ENCODE results near the gene INO80.
"Not testable (repeated sequence)": the region's sequence is repeated elsewhere in the genome, so short reads cannot be mapped to it uniquely, and the experiment has no call there.

Gene INO80

DNA sequence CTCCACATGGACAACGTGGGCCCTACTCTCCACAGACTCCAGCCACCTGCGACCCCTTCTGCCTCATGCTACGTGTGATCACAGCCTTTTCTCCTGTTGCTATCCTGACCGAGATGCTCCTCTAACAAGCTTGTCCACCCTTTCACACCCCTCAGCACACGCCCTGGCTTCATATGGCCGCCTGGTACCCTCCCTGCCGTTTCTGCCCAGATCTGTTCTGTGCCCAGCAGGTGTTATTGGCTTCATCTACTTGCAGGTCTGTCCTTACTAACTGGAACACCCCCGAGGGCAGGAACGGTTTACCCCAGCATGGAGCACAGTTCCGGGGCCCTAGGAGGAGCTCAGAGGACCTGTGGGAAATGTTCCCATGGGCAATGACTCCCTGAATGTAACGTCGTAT lies 152.9 kb downstream of the INO80 start:
- no peaks in the 10 kb centered on the region for H3K36me3 ChIP-seq (ENCODE audit: control insufficient read depth, insufficient read depth, low read length)
- no peak overlapping the region for H3K4me3 ChIP-seq (ENCODE audit: low read length)
- no peaks in the 10 kb centered on the region for H3K27me3 ChIP-seq (ENCODE audit: control insufficient read depth, insufficient read depth, low read length)
- H3K9ac ChIP-seq (ENCODE audit: low read length): no peak overlapping the region
- H3K4me1 ChIP-seq (ENCODE audit: control insufficient read depth, insufficient read depth, low read length): no peaks in the 10 kb centered on the region
- H3K27ac ChIP-seq (ENCODE audit: low read depth, low read length): no peak overlapping the region

DNA sequence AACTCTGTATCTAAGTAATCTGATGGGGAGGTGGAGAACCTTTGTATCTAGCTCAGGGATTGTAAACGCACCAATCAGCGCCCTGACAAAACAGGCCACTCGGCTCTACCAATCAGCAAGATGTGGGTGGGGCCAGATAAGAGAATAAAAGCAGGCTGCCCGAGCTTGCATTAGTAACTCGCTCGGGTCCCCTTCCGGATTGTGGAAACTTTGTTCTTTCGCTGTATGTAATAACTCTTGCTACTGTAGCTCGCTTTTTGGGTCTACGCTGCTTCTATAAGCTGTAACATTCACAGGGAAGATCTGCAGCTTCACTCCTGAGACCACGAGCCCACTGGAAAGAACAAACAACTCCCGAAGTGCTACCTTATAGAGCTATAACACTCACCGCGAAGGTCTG lies 153.8 kb downstream of the INO80 start:
- H3K27ac ChIP-seq (ENCODE audit: low read depth, low read length); H3K27me3 ChIP-seq (ENCODE audit: control insufficient read depth, insufficient read depth, low read length); H3K36me3 ChIP-seq (ENCODE audit: control insufficient read depth, insufficient read depth, low read length); H3K4me1 ChIP-seq (ENCODE audit: control insufficient read depth, insufficient read depth, low read length); H3K9ac ChIP-seq (ENCODE audit: low read length); H3K4me3 ChIP-seq (ENCODE audit: low read length): not testable (repeated sequence)

- not testable (repeated sequence) for H3K36me3 ChIP-seq (ENCODE audit: control insufficient read depth, insufficient read depth, low read length); H3K4me3 ChIP-seq (ENCODE audit: low read length); H3K9ac ChIP-seq (ENCODE audit: low read length); H3K4me1 ChIP-seq (ENCODE audit: control insufficient read depth, insufficient read depth, low read length); H3K27me3 ChIP-seq (ENCODE audit: control insufficient read depth, insufficient read depth, low read length); H3K27ac ChIP-seq (ENCODE audit: low read depth, low read length)
Measured at GRCh38 chr15:40961740-40962139, 154.3 kb downstream of the INO80 start.

DNA sequence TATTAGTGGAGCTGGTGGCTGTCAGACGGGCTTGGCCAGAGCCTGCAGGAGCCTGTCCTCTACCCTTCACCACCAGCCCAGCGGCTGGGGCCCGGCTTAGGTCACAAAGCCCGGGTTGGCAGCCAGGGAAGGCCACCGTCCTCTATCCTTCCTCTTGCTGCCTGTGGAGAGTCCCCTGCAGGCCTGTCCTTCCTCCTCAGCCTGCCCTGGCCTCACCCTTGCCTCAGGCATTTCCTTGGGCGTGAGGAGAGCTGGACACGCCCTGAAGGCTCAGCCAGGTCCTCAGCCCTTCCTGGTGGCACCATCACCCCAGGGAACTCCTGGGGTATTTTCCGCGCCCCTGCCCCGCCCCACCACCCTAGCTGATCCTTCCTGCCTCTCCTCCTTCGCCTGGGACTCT lies 155.2 kb downstream of the INO80 start:
- H3K27ac ChIP-seq (ENCODE audit: low read depth, low read length): no peak overlapping the region
- H3K4me1 ChIP-seq (ENCODE audit: control insufficient read depth, insufficient read depth, low read length): peaks cover 13% of the 10 kb centered on the region
- H3K9ac ChIP-seq (ENCODE audit: low read length): no peak overlapping the region
- no peaks in the 10 kb centered on the region for H3K36me3 ChIP-seq (ENCODE audit: control insufficient read depth, insufficient read depth, low read length)
- no peaks in the 10 kb centered on the region for H3K27me3 ChIP-seq (ENCODE audit: control insufficient read depth, insufficient read depth, low read length)
- H3K4me3 ChIP-seq (ENCODE audit: low read length): no peak overlapping the region

- H3K4me1 ChIP-seq (ENCODE audit: control insufficient read depth, insufficient read depth, low read length): peaks cover 13% of the 10 kb centered on the region
- H3K9ac ChIP-seq (ENCODE audit: low read length): no peak overlapping the region
- no peak overlapping the region for H3K4me3 ChIP-seq (ENCODE audit: low read length)
- no peaks in the 10 kb centered on the region for H3K36me3 ChIP-seq (ENCODE audit: control insufficient read depth, insufficient read depth, low read length)
- H3K27me3 ChIP-seq (ENCODE audit: control insufficient read depth, insufficient read depth, low read length): no peaks in the 10 kb centered on the region
- no peak overlapping the region for H3K27ac ChIP-seq (ENCODE audit: low read depth, low read length)
Measured at GRCh38 chr15:40960151-40960885, 155.8 kb downstream of the INO80 start.

GRCh38 chr15:40959331-40960141 lies 156.5 kb downstream of the INO80 start:
- H3K36me3 ChIP-seq (ENCODE audit: control insufficient read depth, insufficient read depth, low read length): no peaks in the 10 kb centered on the region
- no peaks in the 10 kb centered on the region for H3K27me3 ChIP-seq (ENCODE audit: control insufficient read depth, insufficient read depth, low read length)
- H3K27ac ChIP-seq (ENCODE audit: low read depth, low read length): no peak overlapping the region
- peaks cover 13% of the 10 kb centered on the region for H3K4me1 ChIP-seq (ENCODE audit: control insufficient read depth, insufficient read depth, low read length)
- no peak overlapping the region for H3K4me3 ChIP-seq (ENCODE audit: low read length)
- H3K9ac ChIP-seq (ENCODE audit: low read length): no peak overlapping the region

- Histone ChIP-seq H3K4me1 (ENCODE audit: control insufficient read depth, insufficient read depth, low read length) (peaks cover 13% of the 10 kb centered on the region), H3K27me3 (ENCODE audit: control insufficient read depth, insufficient read depth, low read length) (no peaks in the 10 kb centered on the region), H3K36me3 (ENCODE audit: control insufficient read depth, insufficient read depth, low read length) (no peaks in the 10 kb centered on the region), H3K9ac (ENCODE audit: low read length) (no peak overlapping the region), H3K27ac (ENCODE audit: low read depth, low read length) (no peak overlapping the region), H3K4me3 (ENCODE audit: low read length) (no peak overlapping the region)
Measured at GRCh38 chr15:40958723-40959122, 157.4 kb downstream of the INO80 start.

GRCh38 chr15:40958146-40958545 lies 157.9 kb downstream of the INO80 start:
- H3K9ac ChIP-seq (ENCODE audit: low read length): no peak overlapping the region
- H3K4me3 ChIP-seq (ENCODE audit: low read length): no peak overlapping the region
- H3K27me3 ChIP-seq (ENCODE audit: control insufficient read depth, insufficient read depth, low read length): no peaks in the 10 kb centered on the region
- no peaks in the 10 kb centered on the region for H3K36me3 ChIP-seq (ENCODE audit: control insufficient read depth, insufficient read depth, low read length)
- H3K4me1 ChIP-seq (ENCODE audit: control insufficient read depth, insufficient read depth, low read length): peaks cover 13% of the 10 kb centered on the region
- H3K27ac ChIP-seq (ENCODE audit: low read depth, low read length): peak overlapping the region; percentile 85

DNA sequence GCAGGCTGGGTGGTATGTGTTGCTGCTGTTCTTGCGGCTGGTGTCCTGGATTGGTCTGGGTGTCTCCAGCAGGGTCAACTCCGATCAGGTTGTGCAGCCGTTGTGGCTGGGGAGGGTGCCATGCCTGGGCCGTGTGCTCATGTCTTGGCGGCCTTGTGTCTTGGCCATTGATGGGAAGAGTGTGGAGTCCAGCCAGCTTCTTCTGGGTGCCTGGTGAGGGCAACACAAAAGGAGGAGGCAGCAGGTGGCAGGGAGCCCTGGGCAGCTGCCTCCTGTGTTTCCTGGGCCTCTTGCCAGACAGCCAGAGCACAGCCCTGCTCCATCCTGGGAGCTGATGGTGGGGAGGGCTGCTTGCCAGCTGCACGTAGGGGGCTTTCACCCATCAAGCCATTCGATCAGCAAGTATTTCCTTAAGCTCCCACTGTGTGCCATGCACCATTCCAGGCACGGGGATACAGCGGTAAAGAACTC lies 158.5 kb downstream of the INO80 start:
- Histone ChIP-seq H3K4me3 (ENCODE audit: low read length) (no peak overlapping the region), H3K4me1 (ENCODE audit: control insufficient read depth, insufficient read depth, low read length) (peaks cover 13% of the 10 kb centered on the region), H3K27me3 (ENCODE audit: control insufficient read depth, insufficient read depth, low read length) (no peaks in the 10 kb centered on the region), H3K9ac (ENCODE audit: low read length) (no peak overlapping the region), H3K36me3 (ENCODE audit: control insufficient read depth, insufficient read depth, low read length) (no peaks in the 10 kb centered on the region), H3K27ac (ENCODE audit: low read depth, low read length) (peak overlapping the region; percentile 85)

DNA sequence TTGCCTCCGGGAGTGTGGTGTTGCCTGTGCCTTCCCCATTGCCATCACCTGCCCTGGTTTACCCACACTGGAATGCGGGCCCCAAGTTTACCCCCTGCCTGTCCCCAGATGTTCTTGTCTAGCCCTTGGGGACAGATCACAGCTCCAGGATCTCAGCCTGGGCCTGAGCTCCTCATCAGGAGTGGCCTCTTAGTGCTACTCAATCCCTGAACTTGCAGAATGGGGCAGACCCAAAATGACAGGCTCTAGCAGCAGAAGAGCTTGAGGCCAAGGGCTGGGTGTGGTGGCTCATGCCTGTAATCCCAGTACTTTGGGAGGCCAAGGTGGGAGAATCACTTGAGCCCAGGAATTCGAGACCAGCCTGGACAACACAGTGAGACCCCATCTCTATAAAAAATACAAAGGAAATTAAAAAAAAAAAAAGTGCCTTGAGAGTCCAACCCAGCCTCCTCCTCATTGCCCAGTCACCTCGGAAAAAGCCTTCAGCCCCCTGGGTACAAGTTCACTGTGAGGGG lies 159.0 kb downstream of the INO80 start:
- H3K27ac ChIP-seq (ENCODE audit: low read depth, low read length): peak overlapping the region; percentile 85
- no peak overlapping the region for H3K9ac ChIP-seq (ENCODE audit: low read length)

GRCh38 chr15:40956541-40956982 lies 159.5 kb downstream of the INO80 start:
- no peaks in the 10 kb centered on the region for H3K27me3 ChIP-seq (ENCODE audit: control insufficient read depth, insufficient read depth, low read length)
- H3K4me1 ChIP-seq (ENCODE audit: control insufficient read depth, insufficient read depth, low read length): peaks cover 13% of the 10 kb centered on the region
- H3K36me3 ChIP-seq (ENCODE audit: control insufficient read depth, insufficient read depth, low read length): no peaks in the 10 kb centered on the region
- peak overlapping the region; percentile 85 for H3K27ac ChIP-seq (ENCODE audit: low read depth, low read length)
- no peak overlapping the region for H3K4me3 ChIP-seq (ENCODE audit: low read length)
- H3K9ac ChIP-seq (ENCODE audit: low read length): no peak overlapping the region

More for the DNA sequence above, 159.0 kb downstream of the INO80 start:
- Histone ChIP-seq H3K27me3 (ENCODE audit: control insufficient read depth, insufficient read depth, low read length) (no peaks in the 10 kb centered on the region), H3K4me1 (ENCODE audit: control insufficient read depth, insufficient read depth, low read length) (peaks cover 13% of the 10 kb centered on the region), H3K36me3 (ENCODE audit: control insufficient read depth, insufficient read depth, low read length) (no peaks in the 10 kb centered on the region), H3K4me3 (ENCODE audit: low read length) (no peak overlapping the region)

DNA sequence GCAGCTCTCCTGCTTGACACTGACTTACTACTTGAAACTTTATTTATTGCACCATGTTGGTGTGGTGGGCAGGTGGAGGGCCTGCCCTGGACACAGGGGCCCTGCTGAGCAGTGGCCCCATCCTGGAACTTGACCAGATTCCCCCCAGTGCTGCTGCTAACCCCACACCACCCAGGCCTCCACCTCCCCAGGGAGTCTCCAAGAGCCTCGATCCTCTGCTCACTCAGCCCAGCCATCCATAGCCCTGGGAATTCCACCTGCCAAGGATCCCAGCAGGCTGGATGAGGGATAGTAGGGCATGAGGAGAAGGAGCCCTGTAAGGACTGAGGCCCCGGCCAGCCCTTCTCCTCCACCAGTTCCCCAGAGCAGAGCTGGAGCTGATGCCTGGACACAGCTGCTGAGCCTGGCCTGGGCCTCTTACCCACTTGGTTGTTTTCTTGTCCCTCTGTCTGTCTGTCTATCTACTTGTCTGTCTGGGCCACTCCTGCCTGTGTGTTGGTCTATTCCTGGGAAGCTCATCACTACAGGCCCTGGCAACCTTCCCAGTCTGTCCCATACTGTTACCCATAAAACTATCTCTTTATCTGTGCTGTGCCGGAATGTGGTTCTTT lies 160.0 kb downstream of the INO80 start:
- H3K9ac ChIP-seq (ENCODE audit: low read length): no peak overlapping the region
- no peaks in the 10 kb centered on the region for H3K27me3 ChIP-seq (ENCODE audit: control insufficient read depth, insufficient read depth, low read length)
- peaks cover 13% of the 10 kb centered on the region for H3K4me1 ChIP-seq (ENCODE audit: control insufficient read depth, insufficient read depth, low read length)
- no peak overlapping the region for H3K4me3 ChIP-seq (ENCODE audit: low read length)
- H3K36me3 ChIP-seq (ENCODE audit: control insufficient read depth, insufficient read depth, low read length): no peaks in the 10 kb centered on the region
- H3K27ac ChIP-seq (ENCODE audit: low read depth, low read length): peak overlapping the region; percentile 85

All from rectal smooth muscle tissue (tissue), 1 donor.